Testis (tissue), 2 donors: ENCODE measurements around the gene SLC16A2.

Experiments used
- CTCF ChIP-seq, 3 experiments: fragments of 450-650 bp in 2 of 3; fragments of 200-600 bp in 1 of 3; sonication (generic) in 1 of 3; IDR thresholded peaks; one replicate each; pipeline ENCODE4 v1.5.1; 2016 to 2019; ENCODE audit warnings: antibody characterized with exemption in 3 of 3, mild to moderate bottlenecking in 2 of 3, moderate library complexity in 1 of 3
- POLR2A ChIP-seq: fragments of 450-650 bp; IDR thresholded peaks from one replicate; pipeline ENCODE4 v1.6.1; 2017; ENCODE audit warnings: antibody characterized with exemption, mild to moderate bottlenecking, moderate library complexity

DNA sequence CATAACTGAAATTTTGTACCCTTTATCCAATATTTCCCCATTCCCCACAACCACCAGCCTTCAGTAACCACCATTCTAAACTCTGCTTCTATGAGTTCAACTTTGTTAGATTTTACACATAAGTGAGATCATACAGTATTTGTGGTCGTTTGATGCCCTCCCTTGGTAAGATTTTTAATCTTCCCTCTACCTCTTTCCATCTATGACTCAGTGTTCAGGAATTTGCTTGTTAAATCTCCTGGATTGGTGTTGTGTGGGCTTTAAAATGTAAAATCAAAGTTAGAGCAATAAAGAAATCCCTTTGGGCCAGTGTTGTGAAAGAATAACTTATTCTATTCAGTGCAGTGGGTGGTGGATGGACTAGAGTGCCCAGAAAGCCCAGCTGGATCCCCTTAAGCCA, 37.4 kb downstream of the SLC16A2 start:
- TF ChIP-seq POLR2A (no peak), CTCF (IDR thresholded peaks at IDR 0.05) (no peak)
